Trophoblast cell (in vitro differentiated cells and primary cell): ENCODE data around the gene SGSM2.
A peak's percentile ranks its signal among the peaks of the same experiment; 100 is the strongest.

Experiments used
- DNase-seq, 2 donors: peaks; one replicate each; pipeline ENCODE4 v3.0.0-alpha.2; 2016
- H2AFZ ChIP-seq: 2 replicates; pipeline ENCODE4 v1.6.1; 2013; ENCODE audit warnings: low read length, moderate library complexity, mild to moderate bottlenecking; ENCODE audit not compliant: insufficient read depth, poor library complexity
- H2AK5ac ChIP-seq: 2 replicates; pipeline ENCODE4 v1.6.1; 2013; ENCODE audit warnings: mild to moderate bottlenecking, low read length
- H2BK120ac ChIP-seq: 2 replicates; pipeline ENCODE4 v1.6.1; 2013; ENCODE audit warnings: low read length, mild to moderate bottlenecking, moderate library complexity; ENCODE audit not compliant: insufficient read depth, poor library complexity
- H2BK12ac ChIP-seq: 2 replicates; pipeline ENCODE4 v1.6.1; 2013; ENCODE audit warnings: mild to moderate bottlenecking, low read length, moderate library complexity
- H2BK5ac ChIP-seq: 2 replicates; pipeline ENCODE4 v1.6.1; 2013; ENCODE audit warnings: low read length, low read depth, moderate library complexity, mild to moderate bottlenecking; ENCODE audit not compliant: poor library complexity
- H3K14ac ChIP-seq: 2 replicates; pipeline ENCODE4 v1.6.1; 2013; ENCODE audit warnings: mild to moderate bottlenecking, low read length
- H3K18ac ChIP-seq: 2 replicates; pipeline ENCODE4 v1.6.1; 2013; ENCODE audit warnings: mild to moderate bottlenecking, low read length
- H3K23ac ChIP-seq: 2 replicates; pipeline ENCODE4 v1.6.1; 2013; ENCODE audit warnings: low read length
- H3K27ac ChIP-seq: 2 replicates; pipeline ENCODE4 v1.5.1; 2013; ENCODE audit warnings: low read depth, mild to moderate bottlenecking, inconsistent platforms, low read length, moderate library complexity
- H3K27me3 ChIP-seq: 2 replicates; pipeline ENCODE4 v1.6.1; 2013; ENCODE audit warnings: inconsistent platforms, mild to moderate bottlenecking, low read length, moderate library complexity; ENCODE audit not compliant: insufficient read depth
- H3K36me3 ChIP-seq, 2 experiments: 1 replicate in 1 of 2; 2 replicates in 1 of 2; pipeline ENCODE4 v1.6.1; 2013; ENCODE audit warnings: low read length in 2 of 2, mild to moderate bottlenecking in 2 of 2, moderate library complexity in 1 of 2; ENCODE audit not compliant: insufficient read depth in 2 of 2, control insufficient read depth in 1 of 2
- H3K4ac ChIP-seq: 2 replicates; pipeline ENCODE4 v1.6.1; 2013; ENCODE audit warnings: low read depth, mild to moderate bottlenecking, low read length, moderate library complexity
- H3K4me1 ChIP-seq, 2 experiments: 1 replicate in 1 of 2; 2 replicates in 1 of 2; pipeline ENCODE4 v1.6.1; 2013; ENCODE audit warnings: low read length in 2 of 2, mild to moderate bottlenecking in 2 of 2, moderate library complexity in 1 of 2; ENCODE audit not compliant: insufficient read depth in 2 of 2, control insufficient read depth in 1 of 2
- H3K4me2 ChIP-seq: 2 replicates; pipeline ENCODE4 v1.6.1; 2013; ENCODE audit warnings: inconsistent platforms, mild to moderate bottlenecking, low read length, moderate library complexity
- H3K4me3 ChIP-seq: 2 replicates; pipeline ENCODE4 v1.5.1; 2013; ENCODE audit warnings: mild to moderate bottlenecking, low read depth, low read length, inconsistent platforms
- H3K79me1 ChIP-seq: one replicate; pipeline ENCODE4 v1.6.1; 2013; ENCODE audit warnings: low read length
- H3K79me2 ChIP-seq: 2 replicates; pipeline ENCODE4 v1.6.1; 2013; ENCODE audit warnings: low read length, mild to moderate bottlenecking; ENCODE audit not compliant: control insufficient read depth, insufficient read depth, poor library complexity
- H3K9ac ChIP-seq: 2 replicates; pipeline ENCODE4 v1.6.1; 2013; ENCODE audit warnings: mild to moderate bottlenecking, low read length
- H3K9me3 ChIP-seq: 2 replicates; pipeline ENCODE4 v1.6.1; 2013; ENCODE audit warnings: low read depth, mild to moderate bottlenecking, control low read depth, inconsistent platforms, low read length; ENCODE audit not compliant: insufficient read depth
- H4K12ac ChIP-seq: 2 replicates; pipeline ENCODE4 v1.6.1; 2013; ENCODE audit warnings: low read depth, mild to moderate bottlenecking, low read length, moderate library complexity
- H4K8ac ChIP-seq: 2 replicates; pipeline ENCODE4 v1.6.1; 2013; ENCODE audit warnings: low read depth, mild to moderate bottlenecking, low read length, moderate library complexity
- H4K91ac ChIP-seq: one replicate; pipeline ENCODE4 v1.6.1; 2013; ENCODE audit warnings: low read depth, mild to moderate bottlenecking, low read length, moderate library complexity
- WGBS: extraction: QIAGEN DNeasy Blood & Tissue Kit; methylation state at CpG from one replicate; pipeline ENCODE4 v1.1.7; 2013; ENCODE audit warnings: missing lambda C conversion rate; ENCODE audit not compliant: insufficient read length, insufficient coverage; ENCODE audit errors: extremely low coverage; 5-methylcytosine and 5-hydroxymethylcytosine counted together

SGSM2 gene

GRCh38 chr17:2406271-2406902 is 69.1 kb downstream of the SGSM2 start:
- peak overlapping the region; percentile 81 for H2AK5ac ChIP-seq
- H3K9ac ChIP-seq: no peak overlapping the region
- H3K18ac ChIP-seq: peak overlapping the region; percentile 33
- peak overlapping the region; percentile 87 for H4K91ac ChIP-seq
- H3K14ac ChIP-seq: peak overlapping the region; percentile 66
- H2BK5ac ChIP-seq: peak overlapping the region; percentile 89
- H2BK12ac ChIP-seq: peak overlapping the region; percentile 19
- H3K23ac ChIP-seq: no peak overlapping the region
- H2BK120ac ChIP-seq: peak overlapping the region; percentile 40
- no CpG with 5 or more reads among the region's 8 CpGs for WGBS
- no peaks in the 10 kb centered on the region for H3K9me3 ChIP-seq
- H3K79me2 ChIP-seq: peaks cover 4% of the 10 kb centered on the region
- H3K4me1 ChIP-seq: peaks cover 15 to 28% of the 10 kb centered on the region in 2 experiments
- no peaks in the 10 kb centered on the region for H3K27me3 ChIP-seq
- H3K27ac ChIP-seq: peak overlapping the region; percentile 81
- H3K4me3 ChIP-seq: no peak overlapping the region
- no peak overlapping the region for H4K12ac ChIP-seq
- H4K8ac ChIP-seq: peak overlapping the region; percentile 68
- H2AFZ ChIP-seq: no peak overlapping the region
- no peak overlapping the region for H3K4ac ChIP-seq
- H3K36me3 ChIP-seq: peaks cover 0 to 2% of the 10 kb centered on the region in 2 experiments
- H3K79me1 ChIP-seq: peaks cover 19% of the 10 kb centered on the region
- peak overlapping the region; percentile 21 for H3K4me2 ChIP-seq
- DNase-seq: peak; percentile 72 to 87

GRCh38 chr17:2406903-2407790 is 69.8 kb downstream of the SGSM2 start:
- H3K23ac ChIP-seq: no peak overlapping the region
- peaks cover 0 to 2% of the 10 kb centered on the region in 2 experiments for H3K36me3 ChIP-seq
- WGBS: no CpG with 5 or more reads among the region's 15 CpGs
- peak; percentile 99 for DNase-seq
- H3K4ac ChIP-seq: peak overlapping the region; percentile 9
- H3K27me3 ChIP-seq: no peaks in the 10 kb centered on the region
- no peaks in the 10 kb centered on the region for H3K9me3 ChIP-seq
- peak overlapping the region; percentile 77 for H3K18ac ChIP-seq
- H3K9ac ChIP-seq: no peak overlapping the region
- peak overlapping the region; percentile 87 for H4K91ac ChIP-seq
- peaks cover 4% of the 10 kb centered on the region for H3K79me2 ChIP-seq
- peak overlapping the region; percentile 81 for H3K27ac ChIP-seq
- H3K4me2 ChIP-seq: peak overlapping the region; percentile 21
- no peak overlapping the region for H3K4me3 ChIP-seq
- H3K4me1 ChIP-seq: peaks cover 15 to 27% of the 10 kb centered on the region in 2 experiments
- H2AK5ac ChIP-seq: peak overlapping the region; percentile 28
- peak overlapping the region; percentile 68 for H4K8ac ChIP-seq
- peak overlapping the region; percentile 9 for H4K12ac ChIP-seq
- peak overlapping the region; percentile 66 for H3K14ac ChIP-seq
- H3K79me1 ChIP-seq: peaks cover 15% of the 10 kb centered on the region
- peak overlapping the region; percentile 89 for H2BK5ac ChIP-seq
- peak overlapping the region; percentile 57 for H2BK120ac ChIP-seq
- H2AFZ ChIP-seq: no peak overlapping the region
- H2BK12ac ChIP-seq: peak overlapping the region; percentile 33

- H3K14ac ChIP-seq: no peak overlapping the region
- H3K27ac ChIP-seq: no peak overlapping the region
- no peak overlapping the region for H3K23ac ChIP-seq
- H4K91ac ChIP-seq: no peak overlapping the region
- no CpG with 5 or more reads among the region's 7 CpGs for WGBS
- peaks cover 15 to 18% of the 10 kb centered on the region in 2 experiments for H3K4me1 ChIP-seq
- H3K79me2 ChIP-seq: peaks cover 4% of the 10 kb centered on the region
- no peak overlapping the region for H2BK5ac ChIP-seq
- H3K18ac ChIP-seq: no peak overlapping the region
- no peak overlapping the region for H3K4me2 ChIP-seq
- peaks cover 14 to 15% of the 10 kb centered on the region in 2 experiments for H3K36me3 ChIP-seq
- H2BK120ac ChIP-seq: no peak overlapping the region
- H4K8ac ChIP-seq: no peak overlapping the region
- H3K79me1 ChIP-seq: peaks cover 12% of the 10 kb centered on the region
- no peak overlapping the region for H2AFZ ChIP-seq
- no peaks in the 10 kb centered on the region for H3K27me3 ChIP-seq
- no peak for DNase-seq
- no peak overlapping the region for H2BK12ac ChIP-seq
- no peak overlapping the region for H4K12ac ChIP-seq
- no peak overlapping the region for H3K9ac ChIP-seq
- no peak overlapping the region for H2AK5ac ChIP-seq
- H3K9me3 ChIP-seq: no peaks in the 10 kb centered on the region
- no peak overlapping the region for H3K4ac ChIP-seq
- H3K4me3 ChIP-seq: no peak overlapping the region
Measured at GRCh38 chr17:2410951-2411350, 73.7 kb downstream of the SGSM2 start.

GRCh38 chr17:2412561-2413021 is 75.3 kb downstream of the SGSM2 start:
- no CpG with 5 or more reads among the region's 2 CpGs for WGBS
- peak; percentile 30 to 46 for DNase-seq

More at GRCh38 chr17:2412561-2413021, 75.3 kb downstream of the SGSM2 start:
- H3K4me1 ChIP-seq: peaks cover under 1 to 3% of the 10 kb centered on the region in 2 experiments
- H2AFZ ChIP-seq: no peak overlapping the region
- no peak overlapping the region for H3K4ac ChIP-seq
- no peak overlapping the region for H4K91ac ChIP-seq
- H3K4me2 ChIP-seq: no peak overlapping the region
- no peak overlapping the region for H2BK5ac ChIP-seq
- no peak overlapping the region for H4K8ac ChIP-seq
- H3K27ac ChIP-seq: no peak overlapping the region
- no peak overlapping the region for H2AK5ac ChIP-seq
- no peaks in the 10 kb centered on the region for H3K27me3 ChIP-seq
- no peak overlapping the region for H2BK120ac ChIP-seq
- H3K79me1 ChIP-seq: no peaks in the 10 kb centered on the region
- no peak overlapping the region for H2BK12ac ChIP-seq
- no peak overlapping the region for H3K18ac ChIP-seq
- no peak overlapping the region for H3K4me3 ChIP-seq
- peak overlapping the region; percentile 28 for H3K9ac ChIP-seq
- H4K12ac ChIP-seq: no peak overlapping the region
- no peaks in the 10 kb centered on the region for H3K79me2 ChIP-seq
- no peaks in the 10 kb centered on the region for H3K9me3 ChIP-seq
- no peak overlapping the region for H3K14ac ChIP-seq
- H3K23ac ChIP-seq: no peak overlapping the region
- H3K36me3 ChIP-seq: peaks cover 17% of the 10 kb centered on the region in 2 experiments
